ENCODE results near the gene CNTN1. TPM values are rescaled to one million over a fixed set of nuclear protein-coding genes. Genes with fewer than 3 reads are reported as not detected.

Gene CNTN1
- polyA plus RNA-seq, 1 of the 3 experiments (the other 2 are of a cell fraction), result 0.13 TPM

GRCh38 chr12:40963751-40964150 lies 271.5 kb downstream of the CNTN1 start:
- ChIA-PET CTCF (interaction anchor here (3.4 kb wide), 1 partner anchor 17 kb away, joined by 12 read pairs; no protein-coding TSS in a partner anchor), POLR2A (no interaction called here)
- no peaks in the 10 kb centered on the region for H3K79me2 ChIP-seq (ENCODE audit: insufficient read depth)

GRCh38 chr12:40969796-40970195 lies 277.6 kb downstream of the CNTN1 start:
- DNase-seq, result no peak
- Histone ChIP-seq H3K9ac (no peak overlapping the region), H3K9me2 (no peaks in the 10 kb centered on the region), H2AFZ (ENCODE audit: low read depth) (no peak overlapping the region), H3K36me3 (replicated peaks in 1 of 2; ENCODE audit: control insufficient read depth in 1 of 2, insufficient read depth in 2 of 2, low read length in 1 of 2) (no peaks in the 10 kb centered on the region), H3F3A (replicated peaks; ENCODE audit: insufficient read depth) (no peaks in the 10 kb centered on the region), H3K27ac (ENCODE audit: low read depth in 2 of 2, low read length in 1 of 2) (no peak overlapping the region), H3K4me1 (ENCODE audit: control insufficient read depth in 1 of 2, insufficient read depth in 2 of 2, low read depth in 1 of 2, low read length in 1 of 2) (no peaks in the 10 kb centered on the region; a peak in 1 of 4 replicates), H4K20me1 (ENCODE audit: insufficient read depth) (no peaks in the 10 kb centered on the region), H3K27me3 (ENCODE audit: insufficient read depth) (no peaks in the 10 kb centered on the region), H3K4me2 (no peak overlapping the region), H3K9me3 (no peaks in the 10 kb centered on the region), H3K4me3 (ENCODE audit: low read depth in 2 of 2, low read length in 1 of 2) (no peak overlapping the region), H3K79me2 (ENCODE audit: insufficient read depth) (no peaks in the 10 kb centered on the region)
- TF ChIP-seq RFX5 (IDR thresholded peaks at IDR 0.05; ENCODE audit: low read length) (no peak), TCF12 (IDR thresholded peaks at IDR 0.05) (no peak)
- ChIA-PET CTCF (interaction anchor here (1.5 kb wide), 1 partner anchor 27 kb away, joined by 3 read pairs; no protein-coding TSS in a partner anchor), POLR2A (no interaction called here)
- 67% methylated on average over 6 of the region's 6 CpGs for WGBS (ENCODE audit: low lambda C conversion rate)

More at GRCh38 chr12:40963751-40964150, 271.5 kb downstream of the CNTN1 start:
- H3K4me2 ChIP-seq, result no peak overlapping the region
- no peaks in the 10 kb centered on the region for H3F3A ChIP-seq (replicated peaks; ENCODE audit: insufficient read depth)
- no peak for TF ChIP-seq POLR2AphosphoS5 (IDR thresholded peaks at IDR 0.05; ENCODE audit: low read depth, low read length)
- no peak for TF ChIP-seq YY1 (IDR thresholded peaks at IDR 0.05; ENCODE audit: low read depth)
- no peak for TF ChIP-seq TAF1 (IDR thresholded peaks at IDR 0.05; ENCODE audit: borderline replicate concordance, low read depth, low read length)
- no peak for TF ChIP-seq TCF12 (IDR thresholded peaks at IDR 0.05)
- no peak for TF ChIP-seq TEAD4 (IDR thresholded peaks at IDR 0.05; ENCODE audit: borderline replicate concordance, insufficient read depth)
- no peak for DNase-seq
- H3K9me2 ChIP-seq, result no peaks in the 10 kb centered on the region
- no peak overlapping the region for H2AFZ ChIP-seq (ENCODE audit: low read depth)
- H3K36me3 ChIP-seq (replicated peaks in 1 of 2; ENCODE audit: control insufficient read depth in 1 of 2, insufficient read depth in 2 of 2, low read length in 1 of 2), result no peaks in the 10 kb centered on the region
- no peaks in the 10 kb centered on the region for H4K20me1 ChIP-seq (ENCODE audit: insufficient read depth)
- no peaks in the 10 kb centered on the region for H3K4me1 ChIP-seq (ENCODE audit: control insufficient read depth in 1 of 2, insufficient read depth in 2 of 2, low read depth in 1 of 2, low read length in 1 of 2)
- H3K9ac ChIP-seq, result no peak overlapping the region
- H3K27me3 ChIP-seq (ENCODE audit: insufficient read depth), result no peaks in the 10 kb centered on the region
- H3K27ac ChIP-seq (ENCODE audit: low read depth in 2 of 2, low read length in 1 of 2), result no peak overlapping the region
- no peak overlapping the region for H3K4me3 ChIP-seq (ENCODE audit: low read depth in 2 of 2, low read length in 1 of 2)
- H3K9me3 ChIP-seq, result no peaks in the 10 kb centered on the region
- WGBS (ENCODE audit: low lambda C conversion rate), result 75% methylated on average over 2 of the region's 2 CpGs

DNA sequence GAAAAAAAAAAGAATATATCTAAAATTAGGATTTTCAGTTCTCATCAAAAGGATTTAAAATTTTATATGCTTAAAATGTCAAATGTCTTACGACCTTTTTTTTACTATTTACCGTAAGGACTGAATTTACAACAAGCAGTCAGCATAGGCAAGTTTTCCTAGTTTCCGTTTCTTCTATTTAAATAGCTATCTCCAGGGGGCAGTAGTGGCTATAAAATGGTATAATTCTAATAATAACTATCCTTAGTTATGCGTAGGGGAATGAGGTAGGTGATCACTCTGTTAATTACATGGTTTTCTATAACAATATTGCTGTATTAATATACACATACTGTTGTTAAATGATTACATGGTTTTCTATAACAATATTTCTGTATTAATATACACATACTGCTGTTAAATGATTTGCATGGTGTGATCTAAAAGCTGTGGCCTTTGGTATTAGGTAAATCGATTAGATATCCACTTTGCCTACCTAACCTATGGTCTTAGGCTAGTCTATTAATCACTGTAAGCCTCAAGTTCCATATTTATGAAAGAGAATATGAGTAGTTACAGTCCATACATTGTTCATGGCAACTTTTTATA lies 278.2 kb downstream of the CNTN1 start:
- Histone ChIP-seq H4K20me1 (ENCODE audit: insufficient read depth) (no peaks in the 10 kb centered on the region), H3K4me2 (no peak overlapping the region), H3K27ac (ENCODE audit: low read depth in 2 of 2, low read length in 1 of 2) (no peak overlapping the region), H2AFZ (ENCODE audit: low read depth) (no peak overlapping the region), H3K27me3 (ENCODE audit: insufficient read depth) (no peaks in the 10 kb centered on the region), H3K9me2 (no peaks in the 10 kb centered on the region), H3F3A (replicated peaks; ENCODE audit: insufficient read depth) (no peaks in the 10 kb centered on the region), H3K9me3 (no peaks in the 10 kb centered on the region), H3K36me3 (replicated peaks in 1 of 2; ENCODE audit: control insufficient read depth in 1 of 2, insufficient read depth in 2 of 2, low read length in 1 of 2) (no peaks in the 10 kb centered on the region), H3K9ac (no peak overlapping the region), H3K79me2 (ENCODE audit: insufficient read depth) (no peaks in the 10 kb centered on the region), H3K4me1 (ENCODE audit: control insufficient read depth in 1 of 2, insufficient read depth in 2 of 2, low read depth in 1 of 2, low read length in 1 of 2) (no peaks in the 10 kb centered on the region; a peak in 1 of 4 replicates), H3K4me3 (ENCODE audit: low read depth in 2 of 2, low read length in 1 of 2) (no peak overlapping the region)
- TF ChIP-seq TEAD4 (IDR thresholded peaks at IDR 0.05; ENCODE audit: borderline replicate concordance, insufficient read depth) (no peak), FOSL2 (IDR thresholded peaks at IDR 0.05; ENCODE audit: borderline replicate concordance, low read depth) (no peak), EP300 (IDR thresholded peaks at IDR 0.05; ENCODE audit: borderline replicate concordance in 1 of 2, low read depth in 1 of 2, low read length in 1 of 2) (no peak)
- TF ChIP-seq, protein P1, sequence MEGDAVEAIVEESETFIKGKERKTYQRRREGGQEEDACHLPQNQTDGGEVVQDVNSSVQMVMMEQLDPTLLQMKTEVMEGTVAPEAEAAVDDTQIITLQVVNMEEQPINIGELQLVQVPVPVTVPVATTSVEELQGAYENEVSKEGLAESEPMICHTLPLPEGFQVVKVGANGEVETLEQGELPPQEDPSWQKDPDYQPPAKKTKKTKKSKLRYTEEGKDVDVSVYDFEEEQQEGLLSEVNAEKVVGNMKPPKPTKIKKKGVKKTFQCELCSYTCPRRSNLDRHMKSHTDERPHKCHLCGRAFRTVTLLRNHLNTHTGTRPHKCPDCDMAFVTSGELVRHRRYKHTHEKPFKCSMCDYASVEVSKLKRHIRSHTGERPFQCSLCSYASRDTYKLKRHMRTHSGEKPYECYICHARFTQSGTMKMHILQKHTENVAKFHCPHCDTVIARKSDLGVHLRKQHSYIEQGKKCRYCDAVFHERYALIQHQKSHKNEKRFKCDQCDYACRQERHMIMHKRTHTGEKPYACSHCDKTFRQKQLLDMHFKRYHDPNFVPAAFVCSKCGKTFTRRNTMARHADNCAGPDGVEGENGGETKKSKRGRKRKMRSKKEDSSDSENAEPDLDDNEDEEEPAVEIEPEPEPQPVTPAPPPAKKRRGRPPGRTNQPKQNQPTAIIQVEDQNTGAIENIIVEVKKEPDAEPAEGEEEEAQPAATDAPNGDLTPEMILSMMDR (IDR thresholded peaks at IDR 0.05), result peak; percentile 52
- no peak for DNase-seq
- WGBS (ENCODE audit: low lambda C conversion rate), result 77% methylated on average over 5 of the region's 5 CpGs
- CTCF ChIA-PET, result interaction anchor here (1.5 kb wide), 1 partner anchor 28 kb away, joined by 3 read pairs; no protein-coding TSS in a partner anchor
- POLR2A ChIA-PET, result no interaction called here
